Heart left ventricle (tissue), 16 donors: ENCODE results near the gene OLFM3. TPM values are rescaled to one million over a fixed set of nuclear protein-coding genes. Genes with fewer than 3 reads are reported as not detected.

Experiments
- ATAC-seq, 4 donors: fragments of 200-7000 bp; cut with Tn5 transposase; one replicate each; pipeline ENCODE4 v1.9.1; 2020 to 2022; ENCODE audit warnings: moderate library complexity in 4 of 4, mild to moderate bottlenecking in 3 of 4, moderate number of reproducible peaks in 1 of 4
- DNase-seq, 5 donors: peaks; one replicate each; pipeline ENCODE4 v3.0.0-alpha.2; 2020
- H3K27ac ChIP-seq, 12 donors: fragments of 200-600 bp; sonication (generic) in 4 of 12; one replicate each; pipeline versions ENCODE4 v1.5.0 to v1.8.0; 2016 to 2022; ENCODE audit warnings: mild to moderate bottlenecking in 2 of 12
- H3K27me3 ChIP-seq, 9 donors: fragments of 200-600 bp; sonication (generic) in 2 of 9; one replicate each; pipeline versions ENCODE4 v1.5.1 to v1.8.0; 2016 to 2022; ENCODE audit warnings: mild to moderate bottlenecking in 3 of 9
- H3K36me3 ChIP-seq, 9 donors: fragments of 200-600 bp; sonication (generic) in 2 of 9; one replicate each; pipeline versions ENCODE4 v1.5.0 to v1.8.0; 2018 to 2022; ENCODE audit warnings: mild to moderate bottlenecking in 2 of 9
- H3K4me1 ChIP-seq, 12 donors: fragments of 200-600 bp; sonication (generic) in 4 of 12; one replicate each; pipeline versions ENCODE4 v1.5.0 to v1.8.0; 2016 to 2022; ENCODE audit warnings: mild to moderate bottlenecking in 3 of 12
- H3K4me3 ChIP-seq, 12 donors: fragments of 200-600 bp; sonication (generic) in 4 of 12; one replicate each; pipeline versions ENCODE4 v1.5.0 to v1.8.0; 2017 to 2022; ENCODE audit warnings: mild to moderate bottlenecking in 9 of 12, moderate library complexity in 4 of 12
- H3K9me3 ChIP-seq, 12 donors: fragments of 200-600 bp; sonication (generic) in 4 of 12; one replicate each; pipeline versions ENCODE4 v1.5.0 to v1.8.0; 2016 to 2022; ENCODE audit warnings: mild to moderate bottlenecking in 1 of 12
- POLR2A ChIP-seq, 2 donors: fragments of 450-650 bp; IDR thresholded peaks; one replicate each; pipeline ENCODE4 v1.6.1; 2017; ENCODE audit warnings: antibody characterized with exemption in 2 of 2, mild to moderate bottlenecking in 2 of 2, moderate library complexity in 2 of 2
- WGBS, 4 donors: extraction: QIAGEN DNeasy Blood & Tissue Kit in 2 of 4; methylation state at CpG; one replicate each; pipeline versions ENCODE4 v1.1.5 to v1.1.7; 2013 to 2018; 5-methylcytosine and 5-hydroxymethylcytosine counted together
- intact Hi-C, 10 donors: fragments of 100-400 bp; cut with DNase I; formaldehyde crosslinking; loops; one replicate each; pipeline versions ENCODE4 v1.11.1 to v1.14.2; 2022
- polyA plus RNA-seq, 2 donors: library from polyadenylated mRNA; stranded (reverse); fragments of 200-250 nt; gene quantifications; one replicate each; pipeline ENCODE4 v1.2.3, GENCODE V29; 2013
- total RNA-seq, 9 donors: library from RNA; depleted of rRNA in 2 of 9; stranded (reverse); fragments of >200 nt in 2 of 9; fragmentation: NEBNext Ultra II Directional in 3 of 9; extraction: Animal tissue kit (Norgen Biotek cat#: 25700) in 3 of 9; gene quantifications; one replicate each; pipeline versions ENCODE4 v1.1.0 to v1.2.4, GENCODE V29; 2016 to 2023
- TF ChIP-seq, protein P1 (sequence below), 12 donors: fragments of 200-600 bp; sonication (generic) in 4 of 12; IDR thresholded peaks; one replicate each; pipeline versions ENCODE4 v1.5.0 to v1.8.0; 2018 to 2022; ENCODE audit warnings: antibody characterized with exemption in 12 of 12, mild to moderate bottlenecking in 5 of 12
- donor health status: ischemic (EF 13 %, LVEDD 7.1; RV severe dilation, severe dysfunction).
- donor health status: healthy with polysubstance abuse.
- donor health status: DM: no; HTN: yes; CAD: no.
- donor health status: DM: no; HTN: no; CAD: no.
- donor health status: ischemic (EF 25% LVEDD 6.9; RV normal size, moderate dysfunction).
- donor health status: ischemic (EF 25% LVEDD 5.7; RV mildly dilated, moderate dysfunction).
- donor health status: healthy.
- donor health status: DM: yes; HTN: yes; CAD: no.
- donor health status: ischemic (EF 35%, LVEDD 5.7; RV mildly dilated, moderate dysfunction).
- donor health status: nonischemic (EF 11% LVEDD 7.7; RV severe dilation, severe dysfunction).
- donor health status: DM: yes; HTN: yes; CAD: no.
- donor health status: PGD.
- donor health status: ischemic (EF 29% LVEDD 5.4; RV normal size, mild dysfunction).
- donor health status: nonischemic (EF 23%, LVEDD 6.1; RV moderate dilation, normal function).

Gene OLFM3
- total and polyA plus RNA-seq, 11 donors = not detected

DNA sequence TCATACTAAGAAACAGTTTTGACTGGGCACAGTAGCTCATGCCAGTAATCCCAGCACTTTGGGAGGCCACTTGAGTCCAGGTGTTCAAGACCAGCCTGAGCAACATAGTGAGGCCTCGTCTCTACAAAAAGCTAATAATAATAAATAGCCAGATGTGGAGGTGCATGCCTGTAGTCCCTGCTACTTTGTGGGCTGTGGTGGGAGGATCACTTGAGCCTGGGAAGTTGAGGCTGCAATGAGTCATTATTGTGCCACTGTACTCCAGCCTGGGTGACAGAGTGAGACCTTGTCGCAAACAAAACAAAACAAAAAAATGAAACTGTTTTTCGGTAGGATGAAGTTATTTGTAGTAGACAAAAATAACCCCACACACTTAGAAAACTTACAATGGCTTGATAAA is 19.0 kb upstream of the OLFM3 start:
- WGBS, 4 donors = 80 to 88% (median 86%) methylated on average over 3 of the region's 3 CpGs

DNA sequence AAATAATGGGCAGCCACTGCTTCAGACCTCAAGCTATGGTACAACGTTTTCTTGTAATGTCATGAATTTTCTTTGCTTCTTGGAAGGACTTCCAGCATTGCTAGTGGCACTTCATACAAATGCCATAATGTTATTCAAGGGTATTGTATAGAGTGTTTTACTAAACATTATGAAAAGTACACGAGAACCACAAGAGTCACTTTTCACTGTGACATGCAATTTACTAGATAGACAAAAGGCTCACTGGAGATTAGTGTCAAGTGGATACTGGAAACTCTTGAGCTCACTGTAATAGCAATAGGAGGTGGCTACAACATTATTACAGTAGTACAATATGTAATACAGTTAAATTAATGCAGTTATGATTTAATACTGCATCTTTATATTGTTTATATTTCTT is 5.3 kb upstream of the OLFM3 start:
- ATAC-seq (no peak), DNase-seq (no peak)
- no peaks in the 10 kb centered on the region for H3K4me1 ChIP-seq
- H3K27ac ChIP-seq = no peak overlapping the region
- H3K27me3 ChIP-seq = peaks cover 0 to 5% (median 0%) of the 10 kb centered on the region in 9 donors
- H3K36me3 ChIP-seq = no peaks in the 10 kb centered on the region
- TF ChIP-seq POLR2A (IDR thresholded peaks at IDR 0.05) = no peak
- TF ChIP-seq, protein P1, sequence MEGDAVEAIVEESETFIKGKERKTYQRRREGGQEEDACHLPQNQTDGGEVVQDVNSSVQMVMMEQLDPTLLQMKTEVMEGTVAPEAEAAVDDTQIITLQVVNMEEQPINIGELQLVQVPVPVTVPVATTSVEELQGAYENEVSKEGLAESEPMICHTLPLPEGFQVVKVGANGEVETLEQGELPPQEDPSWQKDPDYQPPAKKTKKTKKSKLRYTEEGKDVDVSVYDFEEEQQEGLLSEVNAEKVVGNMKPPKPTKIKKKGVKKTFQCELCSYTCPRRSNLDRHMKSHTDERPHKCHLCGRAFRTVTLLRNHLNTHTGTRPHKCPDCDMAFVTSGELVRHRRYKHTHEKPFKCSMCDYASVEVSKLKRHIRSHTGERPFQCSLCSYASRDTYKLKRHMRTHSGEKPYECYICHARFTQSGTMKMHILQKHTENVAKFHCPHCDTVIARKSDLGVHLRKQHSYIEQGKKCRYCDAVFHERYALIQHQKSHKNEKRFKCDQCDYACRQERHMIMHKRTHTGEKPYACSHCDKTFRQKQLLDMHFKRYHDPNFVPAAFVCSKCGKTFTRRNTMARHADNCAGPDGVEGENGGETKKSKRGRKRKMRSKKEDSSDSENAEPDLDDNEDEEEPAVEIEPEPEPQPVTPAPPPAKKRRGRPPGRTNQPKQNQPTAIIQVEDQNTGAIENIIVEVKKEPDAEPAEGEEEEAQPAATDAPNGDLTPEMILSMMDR (IDR thresholded peaks at IDR 0.05) = no peak
- peaks cover 0 to 5% (median 0%) of the 10 kb centered on the region in 12 donors for H3K9me3 ChIP-seq
- WGBS, 4 donors = 44 to 59% (median 58%) methylated on average over 2 of the region's 2 CpGs
- intact Hi-C loops = no loop called here
- H3K4me3 ChIP-seq = no peak overlapping the region

More for the DNA sequence above, 19.0 kb upstream of the OLFM3 start:
- peaks cover 0 to 3% (median 0%) of the 10 kb centered on the region in 12 donors for H3K9me3 ChIP-seq
- H3K4me1 ChIP-seq = no peaks in the 10 kb centered on the region
- no peaks in the 10 kb centered on the region for H3K36me3 ChIP-seq
- TF ChIP-seq, protein P1 (IDR thresholded peaks at IDR 0.05) = no peak
- no peak for TF ChIP-seq POLR2A (IDR thresholded peaks at IDR 0.05)
- no peak for ATAC-seq
- H3K27me3 ChIP-seq = no peaks in the 10 kb centered on the region
- intact Hi-C loops = no loop called here
- no peak overlapping the region for H3K4me3 ChIP-seq
- H3K27ac ChIP-seq = no peak overlapping the region
- no peak for DNase-seq

DNA sequence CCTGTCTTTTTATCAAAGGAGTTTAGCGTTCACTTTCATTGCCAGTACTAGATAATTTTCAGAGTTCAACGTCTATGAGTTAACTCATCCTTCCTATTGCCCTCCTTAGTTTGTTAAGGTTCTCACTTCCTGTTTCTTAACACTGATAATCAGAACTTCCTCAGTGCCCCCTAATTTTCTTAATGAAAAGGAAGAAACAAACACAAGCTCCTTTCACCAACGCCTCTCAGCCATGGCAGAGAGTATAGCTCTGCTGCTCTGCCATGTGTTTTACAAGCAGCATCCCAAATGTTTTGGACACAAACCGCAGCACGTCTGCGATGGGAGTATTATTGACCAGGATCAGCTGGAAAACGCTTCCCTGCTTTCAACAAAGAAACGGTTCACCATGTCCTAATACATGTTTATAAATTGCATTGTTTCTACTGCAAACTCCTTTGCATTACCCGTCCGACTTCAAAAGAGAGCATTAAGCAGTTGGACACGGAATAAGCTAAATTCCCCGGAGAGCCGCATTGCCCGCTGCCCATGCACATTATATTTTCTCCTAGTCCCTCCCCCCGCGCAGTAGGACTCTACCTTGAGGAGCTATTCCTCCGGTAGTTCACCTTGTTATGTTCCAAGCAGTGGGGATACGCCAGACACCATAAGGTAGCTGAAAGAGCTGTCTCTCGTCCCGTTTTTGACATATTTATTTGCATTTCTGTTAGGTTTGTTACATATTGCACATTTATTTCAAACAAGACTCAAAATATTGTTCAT is 561 bp downstream of the OLFM3 start:
- no peak for ATAC-seq
- TF ChIP-seq, protein P1 (IDR thresholded peaks at IDR 0.05) = no peak
- TF ChIP-seq POLR2A (IDR thresholded peaks at IDR 0.05) = no peak
- Histone ChIP-seq H3K9me3 (no peaks in the 10 kb centered on the region), H3K27ac (no peak overlapping the region), H3K4me3 (no peak overlapping the region), H3K36me3 (no peaks in the 10 kb centered on the region), H3K4me1 (peaks cover 0 to 7% (median 0%) of the 10 kb centered on the region in 12 donors), H3K27me3 (peaks cover 0 to 16% (median 0%) of the 10 kb centered on the region in 9 donors)
- WGBS, 4 donors = 6 to 10% (median 8%) methylated on average over 20 of the region's 20 CpGs
- intact Hi-C loops = loop anchor here in 1 of 10 donors (5.0 kb wide), 1 partner anchor 49 kb away; no protein-coding TSS in a partner anchor
- no peak for DNase-seq

DNA sequence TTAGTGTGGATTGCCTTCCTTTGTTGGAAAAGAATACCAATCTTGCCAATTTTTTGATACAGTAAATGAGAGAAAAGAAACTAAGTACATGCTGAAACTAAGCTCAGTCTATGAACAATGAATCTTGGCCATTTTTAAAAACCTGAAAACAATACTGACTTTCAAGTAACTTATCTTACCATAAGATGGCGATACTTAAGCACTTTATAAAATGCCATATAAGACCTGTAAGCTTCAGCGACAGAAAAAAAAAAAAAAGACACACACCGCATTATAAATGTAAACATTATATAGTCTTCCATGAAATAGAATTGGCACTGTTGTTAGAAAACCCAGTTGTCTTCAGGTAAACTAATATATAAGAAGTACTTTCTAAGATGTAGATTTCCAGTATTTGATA is 3.0 kb downstream of the OLFM3 start:
- no peak for ATAC-seq
- no peaks in the 10 kb centered on the region for H3K9me3 ChIP-seq
- peaks cover 0 to 7% (median 0%) of the 10 kb centered on the region in 12 donors for H3K4me1 ChIP-seq
- no peak overlapping the region for H3K27ac ChIP-seq
- intact Hi-C loops = no loop called here
- no peaks in the 10 kb centered on the region for H3K36me3 ChIP-seq
- 56 to 62% (median 56%) methylated on average over 3 of the region's 3 CpGs for WGBS, 4 donors
- DNase-seq = no peak
- no peak for TF ChIP-seq POLR2A (IDR thresholded peaks at IDR 0.05)
- TF ChIP-seq, protein P1 (IDR thresholded peaks at IDR 0.05) = no peak
- H3K4me3 ChIP-seq = no peak overlapping the region
- H3K27me3 ChIP-seq = peaks cover 0 to 16% (median 0%) of the 10 kb centered on the region in 9 donors
